Transverse colon (tissue), 3 donors: ENCODE measurements around the gene GARIN1A.
"Not testable (repeated sequence)": the region's sequence is repeated elsewhere in the genome, so short reads cannot be mapped to it uniquely, and the experiment has no call there.

ENCODE experiments used
- POLR2A ChIP-seq: fragments of 450-650 bp; IDR thresholded peaks from one replicate; pipeline ENCODE4 v1.6.1; 2016; ENCODE audit warnings: antibody characterized with exemption, mild to moderate bottlenecking, moderate library complexity
- TF ChIP-seq, protein P1 (sequence below), 5 experiments: fragments of 200-600 bp in 3 of 5; fragments of 450-650 bp in 2 of 5; sonication (generic) in 3 of 5; IDR thresholded peaks; 1 replicate in 2 of 5; 2 replicates in 3 of 5; pipeline ENCODE4 v1.5.1; 2016 to 2017; ENCODE audit warnings: antibody characterized with exemption in 5 of 5, inconsistent platforms in 3 of 5, mild to moderate bottlenecking in 2 of 5, moderate library complexity in 1 of 5

DNA sequence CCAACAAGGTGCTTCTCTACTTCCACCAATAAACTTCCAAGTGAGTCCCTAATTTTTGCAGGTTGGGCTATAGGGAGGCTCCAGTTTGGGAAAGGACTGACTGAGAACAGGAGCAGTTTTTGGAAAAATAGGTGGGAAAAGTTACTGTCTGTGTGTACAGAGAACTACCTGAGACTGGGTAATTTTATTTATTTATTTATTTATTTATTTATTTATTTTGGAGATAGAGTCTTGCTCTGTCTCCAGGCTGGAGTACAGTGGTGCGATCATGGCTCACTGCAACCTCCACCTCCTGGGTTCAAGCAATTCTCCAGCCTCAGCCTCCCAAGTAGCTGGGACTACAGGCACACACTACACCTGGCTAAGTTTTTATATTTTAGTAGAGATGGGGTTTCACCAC, 11.2 kb downstream of the GARIN1A start:
- TF ChIP-seq, protein P1, sequence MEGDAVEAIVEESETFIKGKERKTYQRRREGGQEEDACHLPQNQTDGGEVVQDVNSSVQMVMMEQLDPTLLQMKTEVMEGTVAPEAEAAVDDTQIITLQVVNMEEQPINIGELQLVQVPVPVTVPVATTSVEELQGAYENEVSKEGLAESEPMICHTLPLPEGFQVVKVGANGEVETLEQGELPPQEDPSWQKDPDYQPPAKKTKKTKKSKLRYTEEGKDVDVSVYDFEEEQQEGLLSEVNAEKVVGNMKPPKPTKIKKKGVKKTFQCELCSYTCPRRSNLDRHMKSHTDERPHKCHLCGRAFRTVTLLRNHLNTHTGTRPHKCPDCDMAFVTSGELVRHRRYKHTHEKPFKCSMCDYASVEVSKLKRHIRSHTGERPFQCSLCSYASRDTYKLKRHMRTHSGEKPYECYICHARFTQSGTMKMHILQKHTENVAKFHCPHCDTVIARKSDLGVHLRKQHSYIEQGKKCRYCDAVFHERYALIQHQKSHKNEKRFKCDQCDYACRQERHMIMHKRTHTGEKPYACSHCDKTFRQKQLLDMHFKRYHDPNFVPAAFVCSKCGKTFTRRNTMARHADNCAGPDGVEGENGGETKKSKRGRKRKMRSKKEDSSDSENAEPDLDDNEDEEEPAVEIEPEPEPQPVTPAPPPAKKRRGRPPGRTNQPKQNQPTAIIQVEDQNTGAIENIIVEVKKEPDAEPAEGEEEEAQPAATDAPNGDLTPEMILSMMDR (IDR thresholded peaks at IDR 0.05), result not testable (repeated sequence)
- TF ChIP-seq POLR2A, result not testable (repeated sequence)
